Activated effector memory CD4-positive, alpha-beta T cell treated with anti-CD3 and anti-CD28 coated beads, Interleukin-2, amount 50 U/mL, for 16 hours (primary cell): Measurements from ENCODE around the gene GRAP2.

Experiments
- DNase-seq: peaks from one replicate; pipeline ENCODE4 v3.0.0-alpha.2; 2020

GRAP2 gene

DNA sequence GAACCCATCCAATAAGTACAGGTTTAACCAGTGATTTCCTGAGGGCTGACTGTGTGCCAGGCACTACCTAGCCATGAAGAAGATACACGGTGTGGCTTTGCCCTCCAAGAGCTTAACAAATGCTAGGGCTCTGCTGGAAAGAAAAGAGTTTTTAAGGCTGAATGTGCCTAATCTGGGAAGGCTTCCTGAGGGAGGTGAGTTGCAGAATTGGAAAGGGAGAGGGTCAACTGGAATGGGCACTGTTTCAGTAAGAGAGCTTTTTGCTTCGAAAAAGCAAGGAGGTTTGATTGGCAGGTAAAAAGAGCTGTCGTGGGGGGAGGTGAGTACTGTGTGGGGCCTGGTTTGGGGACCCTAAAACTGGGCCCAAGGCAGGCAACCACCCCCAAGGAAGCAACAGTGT is 96.5 kb downstream of the GRAP2 start:
- no peak for DNase-seq

DNA sequence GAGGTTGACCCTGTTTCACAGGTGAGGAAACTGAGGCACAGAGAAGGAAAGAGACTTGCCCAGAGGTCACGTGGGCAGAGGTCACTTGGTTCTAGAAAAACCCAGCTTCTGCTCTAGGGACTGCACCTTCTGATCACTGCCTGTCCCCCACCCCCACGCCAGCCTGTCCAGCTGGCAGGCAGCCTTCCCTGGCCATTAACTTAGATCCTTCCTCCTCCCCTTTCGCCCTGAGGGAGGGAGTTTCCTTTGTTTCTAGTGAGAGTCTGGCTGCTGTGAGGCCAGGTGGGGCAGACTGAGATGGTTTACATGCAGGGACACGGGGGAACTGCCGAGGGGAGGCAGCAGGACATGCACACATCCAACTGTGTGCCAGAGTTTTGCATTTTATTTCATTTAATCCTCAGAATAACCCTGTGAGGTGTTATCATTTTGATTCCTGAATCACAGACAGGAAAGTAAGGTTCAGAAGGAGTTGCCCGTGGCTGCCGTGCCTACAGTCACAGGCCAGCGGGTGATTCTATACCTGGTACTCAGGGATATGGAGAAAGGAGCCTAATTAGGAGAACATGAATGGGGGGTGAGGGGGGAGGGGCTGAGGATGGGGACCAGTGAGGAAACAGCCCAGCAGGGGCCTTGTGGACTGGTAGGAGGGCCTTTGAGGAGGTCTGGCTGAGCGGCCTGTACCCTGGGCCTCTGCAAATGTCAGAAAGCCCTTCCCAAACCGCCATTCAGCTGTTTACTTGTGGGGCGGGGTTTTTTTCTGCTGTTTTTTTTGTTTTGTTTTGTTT is 97.2 kb downstream of the GRAP2 start:
- no peak for DNase-seq

DNA sequence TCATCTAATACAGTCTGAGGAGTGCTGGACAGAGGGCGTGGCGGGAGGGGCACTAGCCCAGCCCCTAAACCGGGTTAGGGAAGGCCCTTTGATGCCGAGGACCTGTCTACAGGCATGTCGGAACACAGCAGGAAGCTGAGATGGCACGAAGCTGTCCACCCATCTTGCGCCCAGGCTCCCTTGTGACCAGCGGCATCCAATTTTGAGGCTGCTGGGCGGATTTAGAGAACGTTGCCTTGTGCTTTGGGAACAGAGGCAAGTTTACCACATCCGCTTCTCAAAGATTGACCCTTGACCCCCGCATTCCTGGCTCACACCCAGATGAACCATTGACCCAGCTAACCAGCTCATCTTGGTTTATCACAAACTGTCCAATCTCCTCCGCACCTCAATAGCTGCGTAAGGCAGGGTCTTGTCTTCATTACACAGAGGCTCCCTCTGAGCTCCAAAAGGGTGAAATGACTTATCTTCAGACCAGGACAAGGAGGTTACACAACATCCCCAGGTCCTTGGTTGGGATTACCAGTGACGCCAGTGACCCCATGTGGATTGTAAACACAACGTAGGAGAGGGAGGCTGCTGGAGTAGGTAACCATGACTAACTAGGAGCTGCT is 98.4 kb downstream of the GRAP2 start:
- DNase-seq: no peak

DNA sequence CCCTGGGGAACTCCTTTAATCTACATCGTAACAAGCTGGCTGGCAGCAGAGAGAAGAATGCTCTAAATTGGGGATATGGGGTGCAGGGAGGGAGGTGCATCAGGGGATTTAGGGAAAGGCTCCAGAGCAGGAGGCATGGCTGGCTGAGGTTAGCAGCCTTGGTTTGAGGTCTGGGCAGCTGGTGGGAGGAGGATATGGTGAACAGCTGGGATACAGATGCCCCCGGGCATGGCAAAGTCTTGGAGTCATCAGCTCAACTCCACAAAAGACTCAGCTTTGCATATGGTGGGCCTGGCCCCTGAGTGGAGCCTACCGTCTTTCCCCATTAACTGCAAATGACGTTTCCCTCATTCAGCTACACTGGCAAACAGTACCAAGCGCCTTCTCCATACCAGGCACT is 99.3 kb downstream of the GRAP2 start:
- DNase-seq: no peak

DNA sequence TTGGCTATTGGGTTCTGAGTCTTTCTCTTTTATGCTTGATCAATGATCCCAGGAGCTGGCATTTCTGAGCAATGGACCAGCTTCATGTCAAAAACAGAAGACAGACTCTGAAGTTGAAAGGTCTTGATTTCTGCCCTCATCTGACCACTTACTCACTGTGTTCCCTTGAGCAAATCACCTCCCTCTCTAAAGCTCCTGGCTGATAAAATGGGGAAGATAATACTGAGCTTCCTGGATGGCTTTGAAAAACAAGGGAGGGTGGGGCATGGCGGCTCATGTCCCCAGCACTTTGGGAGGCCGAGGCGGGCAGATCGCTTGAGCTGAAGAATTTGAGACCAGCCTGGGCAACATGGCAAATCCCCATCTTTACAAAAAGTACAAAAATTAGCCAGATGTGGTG is 100.2 kb downstream of the GRAP2 start:
- no peak for DNase-seq

DNA sequence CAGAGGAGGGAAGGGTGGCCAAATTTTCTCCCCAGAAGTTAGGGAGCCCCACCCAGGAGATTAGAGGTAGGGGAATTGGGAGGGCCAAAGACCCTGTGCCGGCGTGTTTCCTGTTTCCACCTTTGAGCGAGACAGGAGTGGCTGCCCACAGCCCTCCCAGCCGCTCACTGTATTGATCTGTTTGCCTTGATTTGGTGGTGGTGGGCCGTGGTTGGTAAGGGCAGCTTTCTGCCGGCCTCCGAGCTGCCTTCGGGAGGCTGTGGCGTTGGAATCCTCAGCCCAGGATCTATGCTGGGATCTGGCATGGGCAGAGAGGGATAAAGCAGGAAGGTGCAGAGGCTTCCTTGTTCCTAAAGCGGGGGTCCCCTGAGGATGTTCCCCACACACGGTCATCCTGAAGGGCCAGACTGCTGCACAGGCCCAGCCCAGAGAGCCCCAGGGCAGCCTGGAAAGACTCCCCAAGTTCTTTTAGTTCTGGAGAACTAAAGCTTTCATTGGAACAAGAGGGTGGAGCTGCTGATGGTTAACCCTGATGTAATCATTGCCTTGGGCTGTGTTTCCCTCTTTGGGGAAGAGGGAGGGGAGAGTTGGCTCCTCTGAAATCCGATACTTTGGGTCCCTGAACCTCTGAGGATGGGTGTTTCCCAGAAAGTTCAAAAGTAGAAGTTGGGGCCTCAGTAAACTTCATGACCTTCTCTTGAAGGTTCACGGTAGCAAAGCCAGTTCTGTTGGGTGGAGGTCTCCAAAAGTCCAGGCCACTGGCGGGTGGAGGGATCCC is 101.1 kb downstream of the GRAP2 start:
- DNase-seq: no peak

DNA sequence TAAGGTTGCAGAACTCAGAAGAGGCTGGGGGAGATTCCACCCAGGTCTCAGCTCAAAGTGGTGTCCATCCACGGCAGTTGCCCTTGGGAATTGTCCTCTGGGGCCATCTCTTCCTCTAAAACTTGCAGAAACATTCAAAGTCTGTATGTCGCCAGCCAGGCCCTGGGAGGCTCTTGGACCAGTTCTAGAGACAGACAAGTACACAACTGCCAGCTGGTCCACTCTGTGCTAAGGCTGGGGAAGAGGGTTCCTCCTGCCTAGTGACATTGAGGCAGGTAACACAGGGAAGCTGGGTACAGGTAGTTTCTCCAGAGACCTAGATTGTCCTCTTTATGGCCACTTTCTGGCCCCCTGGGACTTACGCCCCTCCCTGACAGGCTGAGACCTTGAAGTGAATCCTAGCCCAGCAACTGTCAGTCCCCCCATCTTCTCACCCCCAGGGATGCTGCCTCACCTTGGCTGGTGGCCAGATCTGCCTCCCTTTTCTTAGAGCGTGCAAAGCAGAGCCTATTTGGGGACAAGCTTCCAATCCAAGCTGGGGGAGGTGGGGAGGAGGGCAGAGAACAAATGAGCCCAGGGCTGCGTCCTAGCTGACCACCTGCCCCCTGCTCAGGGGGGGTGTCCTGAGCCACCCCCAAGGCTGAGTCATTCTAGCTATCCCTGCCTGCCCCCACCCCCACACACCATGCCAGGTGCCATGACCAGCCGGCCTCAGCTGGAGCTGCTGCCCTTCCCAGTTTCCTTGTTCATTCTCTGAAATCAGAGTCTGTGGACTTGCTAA is 102.2 kb downstream of the GRAP2 start:
- no peak for DNase-seq

DNA sequence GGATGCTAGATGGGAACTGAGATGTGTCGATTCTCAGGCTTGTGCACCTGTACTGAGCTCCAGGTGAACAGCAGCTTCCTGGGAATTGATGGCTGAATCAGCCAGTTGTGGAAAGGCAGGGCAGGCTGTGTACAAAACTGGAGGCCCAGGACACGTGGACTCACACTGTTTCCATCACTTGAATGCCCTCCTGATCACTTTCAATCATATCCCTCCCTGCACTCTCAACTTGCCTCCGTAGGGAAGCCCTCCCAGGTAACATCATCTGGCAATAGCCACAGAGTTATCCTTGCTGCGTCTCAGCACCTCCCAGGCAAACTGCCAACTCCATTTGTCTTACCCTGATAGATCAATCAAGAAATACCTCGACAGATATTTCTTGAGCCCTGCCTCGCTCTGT is 104.0 kb downstream of the GRAP2 start:
- DNase-seq: no peak

DNA sequence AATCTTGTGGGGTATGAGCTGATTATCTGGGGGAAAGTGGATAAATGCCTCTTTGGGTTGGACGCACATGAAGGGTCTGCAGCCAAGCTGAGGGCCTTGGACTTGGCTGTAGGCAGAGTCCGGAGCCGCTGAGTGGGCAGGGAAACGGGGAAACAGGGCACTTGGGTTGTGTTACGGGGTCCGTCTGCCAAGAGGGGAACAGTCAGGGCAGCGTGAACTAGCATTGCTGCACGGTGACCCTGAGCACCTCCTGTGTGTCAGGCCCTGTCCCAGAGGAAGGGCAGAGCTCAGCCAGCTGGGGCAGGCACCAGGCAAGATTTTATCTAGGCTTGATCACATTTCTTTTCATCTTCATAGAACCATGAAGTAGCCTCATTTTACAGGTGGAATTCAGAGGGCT is 105.8 kb downstream of the GRAP2 start:
- no peak for DNase-seq

DNA sequence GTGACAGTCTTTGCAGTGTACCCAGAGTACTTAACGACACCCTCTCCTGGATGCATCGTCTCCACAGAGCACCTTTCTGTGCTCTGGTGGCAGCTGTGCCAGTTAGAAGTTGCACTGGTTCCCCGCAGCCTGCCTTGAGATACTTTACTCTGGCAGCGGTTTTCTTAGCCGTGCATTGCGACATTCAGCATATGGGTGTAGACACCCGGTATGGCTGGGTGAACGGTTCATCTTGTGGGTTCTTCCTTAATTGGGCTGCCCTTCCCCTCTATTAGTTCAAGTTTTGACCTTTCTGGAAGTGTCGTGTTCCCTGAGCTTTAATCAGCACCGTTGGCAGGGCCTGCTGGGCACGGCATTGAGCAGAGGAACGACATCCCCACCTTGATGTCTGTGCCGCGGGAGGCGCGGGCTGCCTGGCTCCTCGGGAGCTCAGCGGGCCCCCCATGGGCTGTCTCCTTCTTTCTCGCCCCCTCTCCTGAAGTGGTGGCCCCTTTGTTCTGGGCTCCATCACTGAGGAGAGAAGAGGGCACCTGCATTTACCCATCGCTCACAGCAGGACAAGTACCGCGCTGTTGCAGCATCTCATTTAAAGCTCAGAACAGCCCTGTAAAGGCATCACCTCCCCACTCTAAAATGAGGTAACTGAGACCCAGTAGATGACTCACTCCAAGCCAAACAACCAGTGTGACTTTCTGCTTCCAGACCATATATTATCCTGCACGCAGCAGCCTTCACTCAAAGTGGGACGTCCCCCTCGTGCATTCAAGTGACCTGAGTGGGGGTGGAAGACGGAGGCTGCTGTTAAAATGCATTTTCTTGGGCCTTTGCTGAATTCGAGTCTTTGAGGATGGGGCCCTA is 107.2 kb downstream of the GRAP2 start:
- DNase-seq: no peak

DNA sequence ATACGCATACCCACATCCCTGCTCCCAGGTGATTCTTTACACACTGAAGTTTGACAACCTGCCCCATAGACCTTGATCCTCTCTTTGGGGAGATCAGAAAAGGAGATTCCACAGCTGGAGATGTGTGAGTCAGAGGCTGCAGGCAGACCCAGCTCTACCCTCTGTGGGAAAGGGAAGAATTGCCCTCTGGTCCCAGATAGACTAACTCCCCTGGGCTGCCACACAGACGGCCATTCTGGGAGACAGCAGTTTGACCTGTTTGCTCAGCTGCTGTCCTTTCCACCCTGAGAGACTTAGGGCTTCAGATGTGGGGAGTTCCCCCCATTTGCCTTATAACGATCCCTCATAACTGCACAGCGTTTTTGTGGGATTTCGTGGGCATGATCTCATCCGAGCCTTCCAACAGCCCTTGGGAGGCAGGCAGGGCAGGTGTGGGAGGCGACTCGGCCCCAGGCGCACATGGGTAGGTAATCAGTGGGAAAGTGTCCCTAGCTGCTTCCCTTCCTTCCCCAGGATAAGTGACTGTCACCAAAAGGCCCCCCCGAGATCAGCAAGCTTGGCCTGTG is 107.9 kb downstream of the GRAP2 start:
- no peak for DNase-seq

DNA sequence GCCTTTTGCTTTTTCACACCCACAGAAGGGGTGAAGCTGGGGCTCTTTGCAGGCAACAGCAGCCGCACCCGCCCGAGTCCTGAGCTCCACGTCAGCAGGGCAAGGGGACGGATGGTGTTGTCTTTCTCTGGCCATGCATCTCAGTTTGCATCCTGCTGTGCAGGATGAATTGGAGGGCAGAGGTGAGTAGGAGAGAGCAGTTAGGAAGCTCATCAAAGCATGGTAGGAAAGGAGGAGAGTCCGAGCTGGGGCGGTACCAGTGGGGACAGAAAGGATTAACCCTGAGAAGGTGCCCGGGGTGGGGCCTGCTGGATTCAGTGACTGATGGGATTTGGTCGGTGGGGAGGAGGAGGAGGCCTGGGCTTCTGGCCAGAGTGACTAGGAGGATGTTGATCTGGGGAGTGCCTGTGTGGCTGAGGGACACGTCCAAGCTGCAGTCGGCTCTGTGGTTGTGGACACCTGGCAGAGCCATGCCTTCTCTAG is 108.4 kb downstream of the GRAP2 start:
- no peak for DNase-seq

DNA sequence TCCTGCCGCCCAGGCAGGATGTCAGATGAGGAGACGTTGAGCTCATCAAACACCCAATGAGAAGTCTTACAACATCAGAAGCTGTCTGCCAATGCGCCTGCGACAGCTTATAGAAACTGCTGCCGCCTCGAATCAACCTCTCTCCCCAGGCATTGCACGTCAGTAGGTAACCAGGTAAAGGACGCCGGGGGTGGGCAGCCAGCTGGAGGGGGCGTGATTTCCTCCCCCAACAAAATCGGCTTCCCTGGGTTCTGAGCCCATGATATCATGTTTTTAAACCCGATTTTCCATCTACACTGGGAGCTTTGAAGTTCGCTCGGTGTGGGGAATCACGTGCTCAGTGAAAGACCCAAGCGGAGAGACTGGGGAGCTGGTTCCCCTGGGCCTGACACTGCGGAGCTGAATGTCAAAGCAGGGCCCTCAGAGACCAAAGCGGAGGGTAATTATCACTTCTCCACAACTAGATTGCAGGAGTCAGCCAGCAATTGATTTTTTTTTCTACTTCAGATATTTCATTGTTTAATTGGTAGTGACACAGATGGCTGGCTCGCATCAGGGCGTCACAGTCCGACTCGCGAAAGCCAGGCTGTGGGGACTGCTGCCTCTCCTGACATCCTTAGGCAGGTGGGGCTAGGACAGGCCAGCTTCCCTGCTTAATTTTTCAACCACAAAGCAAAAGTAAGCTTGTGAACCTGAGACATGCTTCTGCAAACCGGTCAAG is 109.2 kb downstream of the GRAP2 start:
- no peak for DNase-seq

DNA sequence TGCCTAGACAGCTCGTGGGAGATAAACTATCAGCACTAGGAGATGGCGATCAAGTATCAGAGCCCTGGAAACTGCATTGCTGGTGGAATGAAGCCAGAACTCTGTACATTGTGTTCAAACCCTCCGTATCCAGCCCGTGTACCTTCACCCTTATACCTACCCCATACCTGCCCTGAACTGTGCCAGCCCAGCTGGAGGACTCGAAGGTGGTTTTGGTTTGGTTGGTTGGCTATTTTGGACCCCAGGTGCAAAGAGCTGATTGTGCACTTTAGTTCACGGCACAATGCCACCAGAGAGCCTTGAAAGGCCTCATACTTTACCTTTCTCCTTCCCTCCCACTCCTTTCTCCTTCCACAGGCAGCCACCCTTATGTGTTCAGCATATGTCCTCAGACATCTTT is 109.9 kb downstream of the GRAP2 start:
- no peak for DNase-seq

DNA sequence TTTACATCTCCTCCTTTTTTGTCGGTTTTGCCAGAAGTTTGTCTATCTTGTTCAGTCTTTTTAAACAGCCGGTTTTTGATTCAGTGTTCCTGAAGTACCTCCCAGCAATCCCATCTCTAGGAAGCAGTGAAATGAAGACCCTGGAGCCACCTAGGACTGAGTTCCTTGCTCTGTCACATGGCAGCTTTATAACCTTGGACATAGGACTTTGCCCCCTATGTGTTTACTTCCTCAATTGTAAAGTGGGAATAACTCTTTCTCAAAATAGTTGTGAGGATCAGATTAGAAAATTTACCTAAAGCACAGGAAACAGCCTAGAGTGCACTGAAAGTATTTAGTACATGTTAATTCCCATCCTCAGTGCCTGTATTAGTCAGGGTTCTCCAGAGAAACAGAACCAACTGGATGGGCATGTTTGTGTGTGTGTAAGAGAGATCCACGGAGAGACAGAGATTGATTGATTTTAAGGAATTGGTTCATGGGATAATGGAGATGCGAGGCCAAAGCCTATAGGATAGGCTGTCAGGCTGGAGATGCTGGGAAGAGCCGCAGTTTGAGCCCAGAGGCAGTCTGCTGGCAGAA is 113.9 kb downstream of the GRAP2 start:
- DNase-seq: no peak

DNA sequence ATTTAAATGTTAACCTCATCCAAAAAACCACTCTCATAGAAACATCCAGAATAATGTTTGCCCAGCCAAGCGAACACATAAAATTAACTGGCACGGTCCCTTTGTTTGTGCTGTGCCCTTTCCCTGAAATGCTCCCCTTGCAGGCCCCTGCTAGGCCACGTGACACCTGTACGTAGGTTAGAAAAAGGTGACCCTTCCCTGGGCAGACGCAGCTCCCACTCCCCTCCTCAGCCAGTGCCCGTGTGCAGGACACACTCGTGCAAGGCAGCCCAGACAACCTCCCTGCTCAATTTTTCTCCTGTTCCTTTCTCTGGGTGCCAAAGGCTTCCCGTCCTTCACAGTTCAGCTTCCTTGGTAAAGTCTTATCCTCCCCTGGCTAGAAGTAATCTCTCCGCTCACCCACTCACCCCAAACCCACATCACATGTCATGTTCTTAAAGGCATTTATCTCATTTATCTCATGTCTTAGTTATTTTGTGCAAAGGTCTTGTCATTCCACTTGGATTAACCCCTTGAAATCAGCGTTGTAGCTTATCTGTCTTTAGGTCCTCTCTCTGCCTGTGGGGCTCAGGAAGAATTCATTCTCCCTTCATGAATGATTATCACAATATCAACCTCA is 114.6 kb downstream of the GRAP2 start:
- no peak for DNase-seq

DNA sequence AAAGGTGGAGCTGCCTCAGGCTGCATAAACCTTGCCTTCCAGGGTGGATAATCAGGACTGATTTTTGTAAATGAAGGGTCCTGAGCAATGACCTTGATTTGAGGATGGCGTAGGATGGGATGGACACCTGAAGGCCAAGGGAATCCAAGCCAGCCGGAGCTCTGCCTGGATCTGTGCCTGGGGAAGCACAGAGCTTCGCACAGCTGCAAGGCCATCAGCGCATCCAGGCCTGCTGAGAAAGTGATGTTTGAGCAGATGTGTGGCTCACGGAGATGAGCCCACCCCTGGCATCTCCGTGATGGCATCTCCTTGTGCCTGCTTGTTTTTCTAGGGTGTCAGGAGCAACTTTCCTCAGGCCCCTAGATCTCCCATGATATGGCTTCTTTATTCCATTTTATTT is 117.2 kb downstream of the GRAP2 start:
- DNase-seq: no peak

DNA sequence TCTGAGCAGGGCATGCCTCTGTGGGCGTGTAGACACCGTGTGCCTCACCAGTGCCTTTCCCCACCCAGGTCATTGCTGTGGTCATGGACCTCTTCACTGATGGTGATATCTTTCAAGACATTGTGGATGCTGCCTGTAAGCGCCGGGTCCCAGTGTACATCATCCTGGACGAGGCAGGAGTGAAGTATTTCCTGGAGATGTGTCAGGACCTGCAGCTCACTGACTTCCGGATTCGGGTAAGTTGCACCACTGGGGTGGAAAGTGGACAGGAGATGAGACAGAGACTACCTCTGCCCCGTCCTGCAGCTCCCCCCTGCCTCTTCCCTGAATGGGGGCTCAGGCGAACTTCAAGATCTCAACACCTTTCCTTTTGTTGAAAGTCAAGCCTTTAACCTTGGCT is 118.2 kb downstream of the GRAP2 start:
- no peak for DNase-seq

DNA sequence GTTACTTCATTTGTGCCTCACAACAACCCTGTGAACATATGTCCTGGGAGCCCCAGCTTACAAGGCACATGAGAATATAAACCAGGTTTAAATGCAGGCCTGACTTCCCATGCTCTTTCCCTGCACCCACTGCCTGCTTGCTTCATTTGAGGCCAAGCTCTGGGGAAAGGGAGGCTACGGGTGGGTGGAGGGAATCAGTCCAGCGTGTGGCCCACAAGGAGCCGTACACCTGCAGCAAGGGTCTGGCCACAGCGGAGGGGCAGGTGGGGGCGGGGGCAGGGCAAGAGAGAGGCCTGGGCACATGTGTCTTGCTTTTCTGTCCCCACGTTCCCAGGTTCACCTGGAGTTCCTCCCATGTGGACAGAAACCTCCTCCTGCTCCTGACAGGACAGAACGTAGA is 120.1 kb downstream of the GRAP2 start:
- DNase-seq: no peak

DNA sequence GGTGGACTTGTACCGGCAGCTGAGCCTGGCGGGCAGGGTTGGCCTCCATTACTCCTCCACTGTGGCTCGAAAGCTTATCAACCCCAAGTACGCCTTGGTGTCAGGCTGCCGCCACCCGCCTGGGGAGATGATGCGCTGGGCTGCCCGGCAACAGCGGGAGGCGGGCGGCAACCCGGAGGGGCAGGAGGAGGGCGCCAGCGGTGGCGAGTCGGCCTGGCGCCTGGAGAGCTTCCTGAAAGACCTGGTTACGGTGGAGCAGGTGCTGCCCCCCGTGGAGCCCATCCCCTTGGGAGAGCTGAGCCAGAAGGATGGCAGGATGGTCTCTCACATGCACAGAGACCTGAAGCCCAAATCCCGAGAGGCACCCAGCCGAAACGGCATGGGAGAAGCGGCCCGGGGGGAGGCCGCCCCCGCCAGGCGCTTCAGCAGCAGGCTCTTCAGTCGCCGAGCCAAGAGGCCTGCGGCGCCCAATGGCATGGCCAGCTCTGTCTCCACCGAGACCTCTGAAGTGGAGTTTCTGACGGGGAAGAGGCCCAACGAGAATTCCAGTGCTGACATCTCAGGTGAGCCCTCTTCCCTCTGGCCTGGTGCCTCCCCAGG is 120.6 kb downstream of the GRAP2 start:
- no peak for DNase-seq
